ENCODE measurements around the gene PRRC2A.

DNA sequence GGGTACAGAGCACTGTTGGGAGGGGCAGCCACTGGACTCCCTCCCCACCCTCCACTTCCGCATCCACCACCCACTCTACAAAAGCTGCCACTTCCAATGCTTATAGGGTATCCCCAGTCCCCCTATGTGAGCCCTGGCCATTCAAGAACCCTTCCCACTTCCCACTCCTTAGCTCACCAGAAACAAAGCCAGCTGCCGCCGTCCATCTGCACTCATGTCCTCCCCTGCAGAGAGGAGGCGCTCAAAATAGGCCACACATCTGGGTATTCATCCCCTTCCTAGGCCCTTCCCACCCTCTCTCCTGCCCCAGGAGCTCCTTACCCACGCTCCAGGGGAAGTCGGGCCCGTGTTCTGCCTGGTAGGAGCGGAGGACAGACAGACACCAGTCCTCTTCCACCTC is 66.8 kb downstream of the PRRC2A start:
- TF ChIP-seq, protein P1, sequence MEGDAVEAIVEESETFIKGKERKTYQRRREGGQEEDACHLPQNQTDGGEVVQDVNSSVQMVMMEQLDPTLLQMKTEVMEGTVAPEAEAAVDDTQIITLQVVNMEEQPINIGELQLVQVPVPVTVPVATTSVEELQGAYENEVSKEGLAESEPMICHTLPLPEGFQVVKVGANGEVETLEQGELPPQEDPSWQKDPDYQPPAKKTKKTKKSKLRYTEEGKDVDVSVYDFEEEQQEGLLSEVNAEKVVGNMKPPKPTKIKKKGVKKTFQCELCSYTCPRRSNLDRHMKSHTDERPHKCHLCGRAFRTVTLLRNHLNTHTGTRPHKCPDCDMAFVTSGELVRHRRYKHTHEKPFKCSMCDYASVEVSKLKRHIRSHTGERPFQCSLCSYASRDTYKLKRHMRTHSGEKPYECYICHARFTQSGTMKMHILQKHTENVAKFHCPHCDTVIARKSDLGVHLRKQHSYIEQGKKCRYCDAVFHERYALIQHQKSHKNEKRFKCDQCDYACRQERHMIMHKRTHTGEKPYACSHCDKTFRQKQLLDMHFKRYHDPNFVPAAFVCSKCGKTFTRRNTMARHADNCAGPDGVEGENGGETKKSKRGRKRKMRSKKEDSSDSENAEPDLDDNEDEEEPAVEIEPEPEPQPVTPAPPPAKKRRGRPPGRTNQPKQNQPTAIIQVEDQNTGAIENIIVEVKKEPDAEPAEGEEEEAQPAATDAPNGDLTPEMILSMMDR (IDR thresholded peaks at IDR 0.05) = no peak
- TF ChIP-seq POLR2A (IDR thresholded peaks at IDR 0.05) = no peak
